ENCODE measurements around the gene SDK2. TPM values are rescaled to one million over a fixed set of nuclear protein-coding genes. Genes with fewer than 3 reads are reported as not detected.

Gene SDK2
- total and polyA plus RNA-seq, 2 donors from 2014 or later: 0.37 to 2.4 TPM

GRCh38 chr17:73645050-73645871 is 1.0 kb upstream of the SDK2 start:
- DNase-seq (peak; percentile 84 to 94 (median 88)), FAIRE-seq (no peak)
- Histone ChIP-seq H3K4me1 (ENCODE audit: control insufficient read depth in 2 of 3, insufficient read depth in 2 of 3, low read depth in 1 of 3, low read length in 3 of 3) (peaks cover 0 to 5% (median 0%) of the 10 kb centered on the region in 3 donors), H3K9ac (ENCODE audit: low read length in 3 of 3) (no peak overlapping the region), H3K9me3 (ENCODE audit: control insufficient read depth in 2 of 3, insufficient read depth in 1 of 3, low read length in 3 of 3) (no peaks in the 10 kb centered on the region), H3K27ac (ENCODE audit: low read depth in 2 of 2, low read length in 2 of 2) (no peak overlapping the region), H3K27me3 (ENCODE audit: control insufficient read depth, insufficient read depth, low read length) (no peaks in the 10 kb centered on the region), H3K36me3 (ENCODE audit: control insufficient read depth in 2 of 3, insufficient read depth in 3 of 3, low read length in 3 of 3) (no peaks in the 10 kb centered on the region), H3K4me3 (ENCODE audit: low read length in 3 of 3) (no peak overlapping the region)
- intact Hi-C loops (cut with DNase I): no loop called here
- TF ChIP-seq CTCF (IDR thresholded peaks at IDR 0.05; ENCODE audit: borderline replicate concordance, extremely low read depth, insufficient read depth): no peak

- Histone ChIP-seq H3K36me3 (ENCODE audit: control insufficient read depth in 2 of 3, insufficient read depth in 3 of 3, low read length in 3 of 3) (no peaks in the 10 kb centered on the region), H3K4me1 (ENCODE audit: control insufficient read depth in 2 of 3, insufficient read depth in 2 of 3, low read depth in 1 of 3, low read length in 3 of 3) (peaks cover 0 to 5% (median 0%) of the 10 kb centered on the region in 3 donors), H3K9ac (ENCODE audit: low read length in 3 of 3) (no peak overlapping the region), H3K27ac (ENCODE audit: low read depth in 2 of 2, low read length in 2 of 2) (no peak overlapping the region), H3K27me3 (ENCODE audit: control insufficient read depth, insufficient read depth, low read length) (no peaks in the 10 kb centered on the region), H3K9me3 (ENCODE audit: control insufficient read depth in 2 of 3, insufficient read depth in 1 of 3, low read length in 3 of 3) (no peaks in the 10 kb centered on the region), H3K4me3 (ENCODE audit: low read length in 3 of 3) (peak overlapping the region in 2 of 3 donors; percentile 11 to 44)
- FAIRE-seq: no peak
- intact Hi-C loops (cut with DNase I): no loop called here
- no peak for TF ChIP-seq CTCF (IDR thresholded peaks at IDR 0.05; ENCODE audit: borderline replicate concordance, extremely low read depth, insufficient read depth)
- DNase-seq: peak in 2 of 5 donors; percentile 34 to 79
Measured at GRCh38 chr17:73643852-73644144, 447 bp downstream of the SDK2 start.

- Histone ChIP-seq H3K27ac (ENCODE audit: low read depth in 2 of 2, low read length in 2 of 2) (no peak overlapping the region), H3K4me1 (ENCODE audit: control insufficient read depth in 2 of 3, insufficient read depth in 2 of 3, low read depth in 1 of 3, low read length in 3 of 3) (peaks cover 0 to 5% (median 0%) of the 10 kb centered on the region in 3 donors), H3K9me3 (ENCODE audit: control insufficient read depth in 2 of 3, insufficient read depth in 1 of 3, low read length in 3 of 3) (no peaks in the 10 kb centered on the region), H3K4me3 (ENCODE audit: low read length in 3 of 3) (peak overlapping the region in 2 of 3 donors; percentile 42 to 44), H3K27me3 (ENCODE audit: control insufficient read depth, insufficient read depth, low read length) (no peaks in the 10 kb centered on the region), H3K9ac (ENCODE audit: low read length in 3 of 3) (peak overlapping the region in 1 of 3 donors; percentile 10), H3K36me3 (ENCODE audit: control insufficient read depth in 2 of 3, insufficient read depth in 3 of 3, low read length in 3 of 3) (no peaks in the 10 kb centered on the region)
- no peak for TF ChIP-seq CTCF (IDR thresholded peaks at IDR 0.05; ENCODE audit: borderline replicate concordance, extremely low read depth, insufficient read depth)
- FAIRE-seq: no peak
- DNase-seq: peak; percentile 62 to 80 (median 76)
- intact Hi-C loops (cut with DNase I): no loop called here
Measured at GRCh38 chr17:73643001-73643851, 1.0 kb downstream of the SDK2 start.

All from kidney (tissue), 14 donors.